ENCODE measurements around the gene FAM120A.
A peak's percentile ranks its signal among the peaks of the same experiment; 100 is the strongest.

FAM120A gene

DNA sequence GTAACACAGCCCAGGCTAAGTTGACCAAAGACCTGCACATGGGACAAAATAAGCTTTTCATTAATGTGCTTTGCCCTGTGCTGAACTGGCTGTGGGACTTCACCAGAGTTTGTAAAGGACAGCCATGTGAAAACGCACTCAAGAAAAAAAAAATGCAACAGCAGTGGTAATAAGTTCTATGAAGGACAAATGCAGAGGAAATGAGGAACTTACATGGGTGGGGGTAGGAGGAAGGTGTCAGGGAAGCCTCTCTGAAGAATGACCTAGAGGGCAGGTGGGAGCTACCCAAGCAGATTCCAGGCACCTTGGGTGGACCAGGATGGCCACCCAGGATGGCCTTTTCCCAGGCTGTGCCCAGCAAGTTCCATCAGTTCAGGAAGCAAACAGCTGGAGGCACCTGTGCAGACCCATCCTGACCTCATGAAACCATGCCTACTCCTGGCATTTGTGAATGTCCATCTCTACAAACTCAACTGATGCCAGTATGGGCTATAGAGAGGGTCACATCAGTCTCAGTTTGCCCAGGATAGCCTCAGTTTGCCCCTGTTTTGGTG, 118.2 kb downstream of the FAM120A start:
- DNase-seq (ENCODE audit: low read depth in 2 of 2), result no peak
- TF ChIP-seq, protein P1, sequence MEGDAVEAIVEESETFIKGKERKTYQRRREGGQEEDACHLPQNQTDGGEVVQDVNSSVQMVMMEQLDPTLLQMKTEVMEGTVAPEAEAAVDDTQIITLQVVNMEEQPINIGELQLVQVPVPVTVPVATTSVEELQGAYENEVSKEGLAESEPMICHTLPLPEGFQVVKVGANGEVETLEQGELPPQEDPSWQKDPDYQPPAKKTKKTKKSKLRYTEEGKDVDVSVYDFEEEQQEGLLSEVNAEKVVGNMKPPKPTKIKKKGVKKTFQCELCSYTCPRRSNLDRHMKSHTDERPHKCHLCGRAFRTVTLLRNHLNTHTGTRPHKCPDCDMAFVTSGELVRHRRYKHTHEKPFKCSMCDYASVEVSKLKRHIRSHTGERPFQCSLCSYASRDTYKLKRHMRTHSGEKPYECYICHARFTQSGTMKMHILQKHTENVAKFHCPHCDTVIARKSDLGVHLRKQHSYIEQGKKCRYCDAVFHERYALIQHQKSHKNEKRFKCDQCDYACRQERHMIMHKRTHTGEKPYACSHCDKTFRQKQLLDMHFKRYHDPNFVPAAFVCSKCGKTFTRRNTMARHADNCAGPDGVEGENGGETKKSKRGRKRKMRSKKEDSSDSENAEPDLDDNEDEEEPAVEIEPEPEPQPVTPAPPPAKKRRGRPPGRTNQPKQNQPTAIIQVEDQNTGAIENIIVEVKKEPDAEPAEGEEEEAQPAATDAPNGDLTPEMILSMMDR (IDR thresholded peaks at IDR 0.05; ENCODE audit: low read depth, low read length), result no peak
- no peak overlapping the region for H3K4me3 ChIP-seq (replicated peaks in 1 of 2; ENCODE audit: low read depth in 2 of 2, low read length in 2 of 2)

DNA sequence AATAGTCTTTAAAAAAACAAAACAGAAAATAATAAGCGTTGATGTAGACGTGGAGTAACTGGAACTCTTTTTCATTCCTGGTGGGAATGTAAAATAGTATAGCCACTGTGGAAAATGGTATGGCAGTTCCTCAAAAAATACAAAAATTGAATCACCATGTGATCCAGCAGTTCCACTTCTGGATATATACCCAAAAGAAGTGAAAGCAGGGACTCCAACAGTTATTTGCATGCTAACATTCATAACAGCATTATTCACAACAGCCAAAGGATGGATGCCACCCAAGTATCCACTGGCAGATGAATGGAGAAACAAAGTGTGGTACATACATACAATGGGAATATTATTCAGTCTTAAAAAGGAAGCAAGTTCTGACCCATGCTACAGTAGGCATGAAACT, 120.7 kb downstream of the FAM120A start:
- no peak for DNase-seq (ENCODE audit: low read depth in 2 of 2)
- TF ChIP-seq, protein P1 (IDR thresholded peaks at IDR 0.05; ENCODE audit: low read depth, low read length), result no peak
- no peak overlapping the region for H3K4me3 ChIP-seq (replicated peaks in 1 of 2; ENCODE audit: low read depth in 2 of 2, low read length in 2 of 2)

DNA sequence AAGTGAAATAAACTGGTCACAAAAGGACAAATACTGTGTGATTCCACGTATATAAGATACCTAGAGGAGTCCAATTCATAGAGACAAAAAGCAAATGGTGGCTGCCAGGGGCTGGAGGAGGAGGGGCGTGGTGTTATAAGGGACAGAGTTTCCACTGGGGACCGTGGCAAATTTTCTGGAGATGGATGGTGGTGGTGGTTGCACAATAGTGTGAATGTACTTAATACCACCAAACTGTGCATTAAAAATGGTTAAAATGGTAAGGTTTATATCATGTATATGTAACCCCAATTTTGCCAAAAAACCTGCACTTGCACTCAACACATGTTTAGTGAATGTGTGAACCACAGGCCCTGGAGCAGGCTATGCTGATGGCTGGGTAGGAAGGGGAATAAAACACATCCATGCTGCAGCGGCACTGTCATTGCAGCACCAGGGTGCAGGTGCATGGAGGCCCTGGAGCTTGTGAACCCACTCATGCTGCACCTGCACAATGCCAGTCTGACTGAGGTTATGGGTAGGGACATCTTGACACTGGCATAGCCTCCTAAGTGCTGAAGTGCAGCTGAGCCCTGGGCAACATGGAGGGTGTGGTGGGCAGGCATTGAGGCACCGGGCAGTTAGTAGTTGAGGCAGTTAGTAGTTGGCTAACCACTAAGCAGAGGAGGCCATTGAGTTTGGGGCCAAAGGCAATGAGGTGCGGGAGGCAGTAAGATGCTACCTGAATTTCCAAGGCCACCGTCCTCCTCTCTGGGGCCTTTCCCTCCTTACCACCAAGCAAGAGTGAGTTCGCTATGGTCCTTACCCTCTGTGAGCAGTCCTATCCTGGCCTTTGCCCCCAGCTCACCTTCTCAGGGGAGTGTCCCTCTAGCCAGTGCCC, 121.4 kb downstream of the FAM120A start:
- no peak overlapping the region for H3K4me3 ChIP-seq (replicated peaks in 1 of 2; ENCODE audit: low read depth in 2 of 2, low read length in 2 of 2)
- DNase-seq (ENCODE audit: low read depth in 2 of 2), result no peak
- TF ChIP-seq, protein P1 (IDR thresholded peaks at IDR 0.05; ENCODE audit: low read depth, low read length), result no peak

DNA sequence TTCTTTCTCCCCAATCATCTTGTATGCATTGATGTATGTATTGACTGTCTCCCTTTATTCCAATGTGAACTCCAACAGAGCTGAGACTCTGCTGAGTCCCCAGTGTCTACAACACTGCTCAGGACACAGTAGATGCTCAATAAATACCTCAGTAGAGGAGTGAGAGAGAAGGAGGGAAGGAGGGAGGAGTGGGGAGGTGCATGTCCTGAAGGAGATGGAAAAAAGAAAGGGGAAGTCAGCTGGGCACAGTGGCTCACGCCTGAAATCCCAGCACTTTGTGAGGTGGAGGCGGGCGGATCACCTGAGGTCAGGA, 122.0 kb downstream of the FAM120A start:
- DNase-seq (ENCODE audit: low read depth in 2 of 2), result no peak
- no peak overlapping the region for H3K4me3 ChIP-seq (replicated peaks in 1 of 2; ENCODE audit: low read depth in 2 of 2, low read length in 2 of 2)
- TF ChIP-seq, protein P1 (IDR thresholded peaks at IDR 0.05; ENCODE audit: low read depth, low read length), result no peak

DNA sequence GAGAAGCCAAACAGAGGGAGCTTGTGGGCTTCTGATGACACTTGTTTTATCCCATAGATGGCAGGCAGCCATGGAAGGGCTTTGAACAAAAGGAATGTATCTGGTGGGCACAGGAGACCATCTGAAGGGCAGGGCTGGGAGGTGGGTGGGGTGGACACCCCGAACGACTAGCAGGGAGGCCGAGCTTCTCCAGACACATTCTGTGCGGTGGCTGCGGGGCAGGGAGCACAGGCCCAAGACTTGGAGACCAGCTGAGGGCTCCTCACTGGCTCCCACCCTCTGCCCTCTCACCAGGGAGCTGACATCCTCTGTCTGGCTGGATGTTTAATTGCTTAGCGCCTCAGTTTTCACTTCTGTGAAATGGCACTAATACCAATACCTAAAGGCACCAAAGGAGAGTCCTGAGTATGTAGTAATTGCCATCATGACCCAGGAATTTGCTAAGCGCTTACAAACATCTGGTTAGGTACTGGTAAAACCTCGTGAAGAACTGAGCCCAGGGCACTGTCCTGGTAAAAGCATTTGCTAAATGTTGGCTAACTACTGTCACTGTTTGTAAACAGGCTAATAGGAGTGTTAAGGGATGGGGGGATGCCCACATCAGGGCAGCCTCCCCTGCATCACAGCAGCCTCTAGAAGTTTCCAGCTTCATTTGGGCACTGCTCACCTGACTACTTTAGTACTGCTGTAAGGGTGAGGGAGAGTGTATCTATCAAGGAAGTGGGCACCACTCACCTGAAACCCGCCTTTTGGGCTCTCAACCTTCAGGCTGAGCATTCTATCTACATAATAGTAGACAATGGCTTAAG, 122.8 kb downstream of the FAM120A start:
- H3K4me3 ChIP-seq (replicated peaks in 1 of 2; ENCODE audit: low read depth in 2 of 2, low read length in 2 of 2), result no peak overlapping the region
- DNase-seq (ENCODE audit: low read depth in 2 of 2), result no peak
- TF ChIP-seq, protein P1 (IDR thresholded peaks at IDR 0.05; ENCODE audit: low read depth, low read length), result no peak

DNA sequence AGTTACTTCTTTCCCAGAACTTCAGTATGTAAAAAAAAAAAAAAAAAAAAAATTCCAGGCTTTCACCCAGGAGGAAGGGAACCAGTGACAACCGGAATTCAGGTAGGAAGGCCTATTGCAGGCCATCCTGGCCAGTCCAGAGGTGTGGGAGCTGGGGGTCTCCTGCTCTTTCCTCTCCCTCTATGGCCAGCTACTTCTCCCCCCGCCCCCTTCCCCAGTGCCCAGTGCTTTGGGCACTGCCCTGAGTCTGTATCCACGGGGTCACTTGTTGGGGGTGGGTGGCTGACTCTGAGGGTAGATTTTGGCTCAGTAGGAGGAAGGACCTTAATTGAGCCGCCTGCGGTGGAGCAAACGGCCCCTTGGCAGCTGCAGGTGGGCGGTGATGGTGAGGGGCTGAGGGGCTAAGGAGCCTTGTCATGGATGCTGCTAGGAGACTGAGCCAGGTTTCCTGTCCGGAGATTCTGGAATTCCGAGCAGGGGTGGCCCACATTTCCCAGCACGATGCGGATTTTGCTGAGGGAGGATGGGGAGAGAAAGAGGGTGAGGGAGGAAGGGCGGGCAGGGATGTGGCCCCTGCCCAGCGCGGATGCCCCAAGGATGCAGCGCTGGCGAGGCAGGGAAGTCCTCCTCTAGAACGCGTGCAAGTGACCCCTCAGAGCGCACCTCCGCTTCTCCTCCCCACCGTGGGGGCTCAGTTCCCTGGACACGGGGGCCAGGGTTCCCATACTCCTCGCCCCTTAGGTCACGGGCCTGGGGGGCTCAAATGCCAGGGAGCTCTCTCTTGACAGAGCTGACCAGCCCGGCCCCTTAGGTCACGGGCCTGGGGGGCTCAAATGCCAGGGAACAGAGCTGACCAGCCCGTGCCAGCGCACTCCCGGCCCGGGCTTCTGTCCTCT, 123.7 kb downstream of the FAM120A start:
- TF ChIP-seq, protein P1 (IDR thresholded peaks at IDR 0.05; ENCODE audit: low read depth, low read length), result no peak
- peak overlapping the region; percentile 69 to 77 for H3K4me3 ChIP-seq (replicated peaks in 1 of 2; ENCODE audit: low read depth in 2 of 2, low read length in 2 of 2)
- no peak for DNase-seq (ENCODE audit: low read depth in 2 of 2)

Measured in cardiac fibroblast (primary cell).